Activated T-cell treated with anti-CD3 and anti-CD28 coated beads for 4 hours (primary cell): ENCODE measurements around the gene PITPNC1.

Source experiments
- DNase-seq: peaks from one replicate; pipeline ENCODE4 v3.0.0-alpha.2; 2020

Gene PITPNC1

DNA sequence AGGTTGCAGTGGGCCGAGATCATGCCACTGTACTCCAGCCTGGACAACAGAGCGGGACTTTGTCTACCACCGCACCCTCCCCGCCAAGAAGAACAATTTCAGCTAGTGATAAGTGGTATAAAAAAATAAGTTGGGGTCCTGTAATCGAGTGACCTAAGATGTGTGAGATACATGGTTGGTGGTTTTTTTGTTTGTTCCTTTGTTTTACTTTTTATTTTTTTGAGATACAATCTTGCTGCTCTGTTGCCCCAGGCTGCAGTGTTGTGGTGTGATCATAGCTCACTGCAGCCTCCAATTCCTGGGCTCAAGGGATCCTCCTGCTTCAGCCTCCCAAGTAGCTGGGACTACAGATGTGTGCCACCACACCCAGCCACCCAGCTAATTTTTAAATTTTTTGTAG lies 58.7 kb downstream of the PITPNC1 start:
- no peak for DNase-seq

DNA sequence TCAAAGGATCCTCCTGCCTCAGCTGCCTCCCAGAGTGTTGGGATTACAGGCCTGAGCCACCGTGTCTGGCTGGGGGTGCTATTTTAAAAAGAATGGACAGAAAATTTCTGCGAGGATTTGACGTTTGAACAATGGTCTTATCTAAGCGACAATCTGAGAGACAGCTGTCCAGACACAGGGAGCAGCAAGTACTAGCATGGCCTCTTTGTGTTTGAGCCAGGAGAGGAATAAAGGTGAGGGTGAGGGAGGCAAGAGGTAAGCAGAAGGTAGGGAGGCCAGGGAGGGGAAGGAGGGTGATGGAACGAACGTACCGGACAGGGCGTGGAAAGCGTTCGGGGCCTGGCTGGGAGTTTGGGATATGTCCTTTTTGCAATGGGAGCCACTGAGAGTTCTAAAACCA lies 59.2 kb downstream of the PITPNC1 start:
- no peak for DNase-seq

DNA sequence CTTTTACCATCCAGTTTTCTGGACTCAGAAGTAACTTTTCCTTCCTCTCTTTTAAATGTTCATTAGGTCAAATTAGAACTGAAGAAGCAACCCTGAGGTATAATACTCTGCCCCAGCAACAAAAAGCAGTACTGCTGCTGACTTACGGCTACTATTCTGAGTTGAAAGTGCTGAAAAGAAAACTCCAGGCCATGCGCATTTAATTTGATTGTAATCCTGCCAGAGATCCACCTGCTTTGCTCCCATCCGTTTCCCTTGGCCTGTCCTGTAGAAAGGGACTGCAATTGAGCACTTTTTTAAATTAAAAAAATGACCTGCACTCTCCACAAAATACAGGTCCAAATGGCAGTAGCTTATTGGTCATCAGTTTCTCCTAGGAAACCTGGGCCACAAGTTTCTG lies 61.6 kb downstream of the PITPNC1 start:
- no peak for DNase-seq

DNA sequence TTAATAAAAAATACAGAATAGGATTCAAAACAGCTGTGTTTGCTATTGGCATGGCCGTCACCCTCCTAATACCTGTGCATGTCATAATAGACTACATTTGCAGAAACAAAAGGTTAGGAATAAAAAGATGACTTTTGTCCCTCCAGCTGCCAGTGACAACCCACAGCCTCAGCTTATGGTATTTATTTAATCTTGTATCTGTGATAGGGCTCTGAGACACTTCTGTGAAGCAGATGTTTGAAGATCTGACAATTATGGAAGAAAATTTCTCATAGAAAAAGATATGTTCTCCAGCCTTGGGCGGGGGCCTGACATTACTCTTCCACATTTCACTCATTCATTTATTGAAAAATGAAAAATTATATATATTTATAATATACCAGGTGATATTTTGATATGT lies 62.2 kb downstream of the PITPNC1 start:
- no peak for DNase-seq

DNA sequence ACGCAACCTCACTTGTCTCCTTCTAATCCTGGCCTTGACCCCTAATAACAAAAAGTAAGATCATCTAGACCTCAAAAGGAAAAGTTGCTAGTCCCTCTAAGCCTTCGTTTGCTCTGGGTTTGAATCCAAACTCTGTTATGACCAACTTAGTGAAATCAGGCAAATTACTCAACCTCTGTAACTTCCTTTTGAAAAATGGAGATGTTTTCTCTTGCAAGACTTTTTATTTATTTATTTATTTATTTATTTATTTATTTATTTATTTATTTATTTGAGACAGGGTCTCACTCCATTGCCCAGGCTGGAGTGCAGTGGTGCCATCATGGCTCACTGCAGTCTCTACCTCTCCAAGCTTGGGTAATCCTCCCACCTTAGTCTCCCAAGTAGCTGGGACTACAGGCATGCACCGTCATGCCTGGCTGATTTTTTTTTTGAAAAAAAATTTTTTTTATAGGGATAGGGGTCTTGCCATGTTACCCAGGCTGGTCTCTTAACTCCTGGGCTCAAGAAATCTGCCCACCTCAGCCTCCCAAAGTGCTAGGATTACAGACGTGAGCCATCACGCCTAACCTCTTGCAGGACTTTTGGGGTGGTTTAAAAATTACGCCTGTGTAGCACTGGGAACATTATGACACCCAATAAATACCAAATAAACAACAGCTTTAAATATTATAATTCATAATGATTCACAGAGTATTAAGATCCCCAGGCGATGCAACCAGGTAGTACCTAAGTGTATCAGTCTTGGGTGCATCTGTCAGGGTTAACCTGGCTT lies 63.4 kb downstream of the PITPNC1 start:
- DNase-seq: no peak

DNA sequence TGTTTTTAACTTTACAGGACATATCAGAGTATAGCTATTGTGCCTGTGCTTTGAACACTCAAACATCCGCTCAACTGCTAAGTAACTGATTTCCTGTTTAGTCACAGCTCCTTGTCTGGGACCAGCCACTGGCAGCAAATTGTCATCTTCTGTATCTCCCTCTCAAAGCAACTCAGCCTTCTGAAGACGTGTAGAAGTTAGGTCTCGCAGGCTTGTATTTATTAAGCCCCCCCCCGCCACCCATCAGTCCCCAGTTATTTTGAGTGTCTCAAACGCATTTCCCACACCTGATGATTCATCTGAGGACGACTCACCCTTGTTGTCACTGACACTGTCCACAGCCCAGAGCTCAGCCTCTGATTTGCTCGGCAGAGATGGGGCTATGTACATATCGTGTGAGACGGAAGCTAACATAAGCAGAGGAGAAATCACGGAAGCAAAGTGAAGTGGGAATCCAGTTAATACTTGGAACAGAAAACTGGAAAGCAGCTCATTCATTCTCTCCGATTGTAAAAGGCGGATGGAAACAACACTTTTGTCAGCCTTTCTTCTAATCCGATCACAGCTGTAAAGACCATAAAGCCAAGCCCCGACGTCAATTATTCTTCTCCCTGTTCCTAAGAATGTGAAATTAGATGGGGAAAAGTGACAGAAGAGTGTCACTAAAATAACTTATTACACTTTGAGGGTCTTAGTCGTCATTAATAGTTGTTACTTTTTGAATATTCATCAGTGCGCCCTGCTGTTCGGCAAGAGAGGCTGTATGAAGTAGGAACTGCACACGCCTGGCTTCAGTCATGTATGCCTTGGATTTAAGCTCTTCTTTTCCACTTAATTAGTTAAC lies 64.2 kb downstream of the PITPNC1 start:
- peak; percentile 67 for DNase-seq

DNA sequence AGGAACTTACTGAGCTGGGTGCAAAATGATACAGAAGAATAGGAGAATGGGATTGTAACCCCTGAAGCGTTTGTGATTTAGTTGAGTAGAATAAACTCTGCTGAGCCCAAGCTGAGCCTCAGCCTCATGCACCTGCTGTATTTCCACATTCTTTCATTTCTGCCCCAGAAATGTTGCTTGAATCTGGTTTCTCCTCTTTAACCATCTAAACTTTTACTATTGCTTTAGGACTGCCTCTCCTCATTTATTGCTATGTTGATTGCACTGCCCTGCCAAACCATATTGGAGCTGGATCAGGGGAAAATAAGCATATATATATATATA lies 64.8 kb downstream of the PITPNC1 start:
- DNase-seq: no peak

DNA sequence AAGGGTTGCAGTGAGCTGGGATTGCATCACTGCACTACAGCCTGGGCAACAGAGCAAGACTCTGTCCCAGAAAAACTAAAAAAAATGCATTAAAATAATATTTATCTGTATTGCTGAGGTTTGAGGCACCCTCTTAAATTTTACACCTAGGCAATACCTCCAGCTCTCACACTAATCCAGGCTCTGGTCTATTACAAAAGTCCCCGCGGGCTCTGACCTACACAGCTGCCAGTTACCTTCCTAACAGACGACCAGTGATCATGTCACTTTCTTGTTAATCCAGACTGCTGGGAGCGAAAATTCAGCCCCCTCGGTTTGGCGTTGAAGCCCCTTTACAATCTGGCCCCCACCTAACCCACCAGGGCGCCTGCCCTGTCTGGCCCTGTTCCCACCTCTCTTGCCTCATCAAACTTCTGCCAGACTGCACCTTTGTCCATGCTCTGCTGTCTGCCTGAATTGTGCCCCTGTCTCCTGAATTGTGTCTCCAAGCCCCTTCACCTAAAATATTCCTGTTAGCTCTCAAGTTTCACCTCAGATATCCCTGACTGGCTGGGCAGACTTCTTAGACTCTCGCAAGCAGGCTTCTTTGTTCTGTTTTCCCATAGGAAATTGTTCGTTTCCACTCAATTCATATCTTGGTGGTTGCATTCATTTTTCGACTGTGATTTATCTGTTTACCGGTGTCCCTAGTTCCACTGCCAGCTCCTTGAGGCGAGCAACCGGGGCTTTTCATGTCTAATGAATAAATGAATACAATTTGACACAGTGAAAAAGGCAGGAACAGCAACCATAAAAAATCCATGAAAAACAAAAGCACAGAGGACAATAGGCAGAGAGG lies 65.9 kb downstream of the PITPNC1 start:
- DNase-seq: no peak

DNA sequence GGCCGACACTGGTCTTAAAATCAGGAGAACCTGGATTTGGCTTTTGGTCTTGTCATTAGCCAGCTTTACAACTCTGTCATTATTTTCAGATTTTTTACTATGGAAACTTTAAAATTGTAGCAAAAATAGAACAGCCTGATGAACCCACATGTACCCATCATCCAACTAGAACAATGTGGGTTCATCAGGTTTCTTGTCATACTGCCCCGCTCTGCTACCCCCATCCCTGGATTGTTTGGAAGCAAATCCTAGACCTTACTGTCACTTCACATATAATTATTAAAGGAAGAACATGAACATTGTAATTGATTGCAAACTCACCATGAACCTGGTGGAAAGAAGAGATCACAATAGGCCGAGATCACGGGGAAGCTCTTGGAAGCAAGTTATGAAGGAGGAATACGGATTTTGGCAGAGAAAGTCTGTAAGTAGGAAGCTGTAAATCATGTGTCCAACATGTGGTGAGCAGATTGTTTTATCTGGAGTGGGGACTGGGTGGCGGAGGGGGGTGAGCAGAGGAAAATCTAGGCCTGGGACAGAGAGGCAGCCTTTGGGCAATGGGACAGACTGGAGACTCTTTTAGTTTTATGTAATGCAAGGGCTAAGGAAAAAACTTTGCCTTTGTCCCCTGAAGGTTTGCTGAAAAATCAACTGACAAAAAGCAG lies 67.0 kb downstream of the PITPNC1 start:
- no peak for DNase-seq

DNA sequence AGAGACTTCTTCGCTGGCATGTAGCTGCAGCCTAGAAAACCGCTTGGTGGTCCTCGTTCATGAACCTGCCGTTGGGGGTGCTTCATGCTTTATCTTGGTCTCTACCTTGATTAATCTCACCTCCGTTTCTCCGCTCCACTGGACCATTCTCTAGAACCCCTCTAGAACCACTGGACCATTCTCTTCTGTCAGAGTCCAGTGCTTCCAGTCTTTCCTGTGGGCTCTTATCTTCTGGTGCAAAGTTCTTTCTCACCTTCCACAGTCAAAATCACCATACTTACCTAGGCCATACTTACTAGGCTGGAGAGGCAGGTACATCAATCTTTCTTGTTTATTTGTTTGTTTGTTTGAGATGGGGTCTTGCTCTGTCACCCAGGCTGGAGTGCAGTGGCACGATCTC lies 71.4 kb downstream of the PITPNC1 start:
- DNase-seq: no peak

DNA sequence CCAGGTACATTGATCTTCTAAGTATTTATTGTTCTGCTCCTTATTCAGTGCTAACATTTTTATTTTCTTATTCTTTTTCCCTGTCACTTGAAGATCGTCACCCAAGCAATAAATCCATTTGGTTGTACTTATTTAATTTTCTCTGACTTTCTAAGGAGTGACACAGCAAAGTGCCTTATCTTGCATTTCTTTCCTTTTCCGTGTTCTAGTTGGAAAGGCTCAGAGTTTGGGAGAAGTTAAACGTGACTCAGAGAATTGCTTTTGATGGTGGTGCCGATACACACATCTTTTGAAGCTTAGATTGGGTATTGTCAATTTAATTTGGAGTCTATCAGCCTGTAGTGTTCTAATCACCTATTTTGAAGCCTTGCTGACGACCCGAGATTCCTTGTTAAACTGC lies 72.0 kb downstream of the PITPNC1 start:
- DNase-seq: no peak

DNA sequence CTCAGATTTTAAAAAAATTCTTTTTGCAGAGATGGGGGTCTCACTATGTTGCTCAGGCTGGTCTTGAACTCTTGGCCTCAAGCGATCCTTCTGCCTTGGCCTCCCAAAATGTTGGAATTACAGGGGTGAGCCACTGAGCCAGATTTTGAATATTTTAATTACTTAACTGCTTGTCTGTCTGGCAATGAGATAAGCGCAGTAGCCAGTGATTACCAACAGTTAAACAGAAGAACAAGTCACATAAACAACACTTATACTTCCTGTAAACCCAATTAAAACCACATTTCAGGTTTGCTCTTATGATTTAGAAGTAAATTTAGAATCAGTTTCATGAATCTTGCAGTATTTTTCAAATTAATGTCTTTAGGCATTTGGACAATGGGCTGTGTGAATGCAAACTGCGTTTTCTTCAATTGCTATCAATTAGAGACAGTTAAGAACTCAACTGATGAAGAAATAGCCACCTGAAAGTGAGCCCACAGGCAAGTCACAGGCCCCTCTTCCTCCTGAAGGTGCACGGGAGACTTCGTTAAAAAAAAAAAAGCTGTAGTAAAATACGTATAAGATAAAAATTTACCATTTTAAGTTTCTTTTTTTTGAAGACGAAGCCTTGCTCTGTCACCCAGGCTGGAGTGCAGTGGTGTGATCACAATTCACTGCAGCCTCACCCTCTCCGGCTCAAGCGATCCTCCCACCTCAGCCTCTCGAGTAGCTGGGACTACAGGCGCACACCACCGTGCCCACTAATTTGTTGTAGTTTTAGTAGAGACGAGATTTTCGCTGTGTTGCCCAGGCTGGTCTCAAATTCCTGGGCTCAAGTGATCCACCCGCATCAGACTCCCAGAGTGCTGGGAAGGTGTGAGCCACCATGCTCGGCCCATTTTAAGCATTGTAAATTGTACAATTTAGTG lies 73.0 kb downstream of the PITPNC1 start:
- DNase-seq: no peak

DNA sequence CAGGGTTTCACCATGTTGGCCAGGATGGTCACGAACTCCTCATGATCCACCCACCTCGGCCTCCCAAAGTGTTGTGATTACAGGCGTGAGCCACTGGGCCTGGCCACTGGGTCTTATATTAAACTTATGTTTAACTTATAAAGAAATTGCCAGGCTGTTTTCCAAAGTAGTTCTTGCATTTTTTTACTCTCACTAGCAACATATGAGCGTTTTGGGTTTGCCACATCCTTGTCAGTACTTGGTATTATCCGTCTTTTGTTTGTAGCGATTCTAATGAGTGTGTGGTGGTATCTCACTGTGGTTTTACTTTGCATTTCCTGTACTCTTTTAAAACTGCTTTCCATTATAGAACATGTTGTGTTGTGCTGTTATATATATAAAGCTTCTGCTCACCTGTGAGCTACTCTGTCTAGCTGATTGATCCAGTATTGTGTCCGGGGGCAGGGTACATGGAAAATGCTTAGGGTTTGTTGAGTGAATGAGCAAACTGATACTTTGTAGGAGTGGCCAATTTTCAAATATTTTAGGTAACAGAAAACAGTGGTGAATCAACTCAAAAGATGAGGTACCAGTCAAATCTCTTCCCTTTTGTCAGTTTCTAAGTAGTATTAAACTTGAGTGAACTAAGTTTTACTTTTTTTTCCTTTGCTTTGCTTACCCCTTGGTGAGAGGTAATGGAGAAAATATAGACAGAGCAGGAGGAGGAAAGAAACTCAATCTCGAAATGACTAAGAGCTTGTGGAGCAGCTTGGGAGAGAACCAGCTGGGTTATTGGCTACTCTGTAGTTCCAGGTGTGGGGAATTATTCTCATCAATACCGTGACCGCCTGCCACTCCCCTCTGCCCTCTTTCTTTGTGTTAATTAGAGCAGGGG lies 75.8 kb downstream of the PITPNC1 start:
- no peak for DNase-seq

DNA sequence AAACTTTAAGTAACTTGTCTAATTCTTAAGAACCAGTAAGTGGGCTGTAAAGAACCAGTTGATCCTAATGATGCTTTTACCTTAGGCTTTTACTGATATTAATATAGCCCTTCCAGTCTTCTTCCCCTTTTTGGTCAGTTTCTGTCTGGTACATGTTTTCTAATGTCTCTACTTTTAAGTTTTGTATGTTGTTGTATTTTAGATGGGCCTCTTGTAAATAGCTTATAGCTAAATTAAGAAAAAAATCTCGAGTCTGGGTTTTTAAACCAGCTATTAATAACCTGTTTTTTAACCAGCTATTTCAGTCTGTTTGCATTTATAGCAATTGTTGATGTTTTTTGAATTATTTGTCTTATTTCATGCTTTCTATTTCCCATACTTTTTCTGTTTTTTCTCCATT lies 79.0 kb downstream of the PITPNC1 start:
- DNase-seq: no peak

DNA sequence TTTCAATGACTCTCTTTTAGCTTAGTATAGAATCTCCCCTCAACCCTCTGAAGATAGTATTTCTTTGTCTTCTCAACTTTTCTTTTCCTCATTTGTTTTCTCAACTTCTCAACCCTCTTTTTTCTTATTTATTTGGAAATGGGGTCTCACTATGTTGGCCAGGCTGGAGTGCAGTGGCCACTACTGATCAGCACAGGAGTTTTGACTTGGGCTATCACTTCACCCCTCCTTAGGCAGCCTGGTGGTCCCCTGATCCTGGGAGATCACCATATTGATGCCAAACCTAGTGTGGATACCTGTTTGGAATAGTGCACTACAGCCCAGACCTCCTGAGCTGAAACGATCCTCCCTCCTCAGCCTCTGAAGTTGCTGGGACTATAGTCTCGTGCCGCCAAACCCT lies 79.8 kb downstream of the PITPNC1 start:
- DNase-seq: no peak

DNA sequence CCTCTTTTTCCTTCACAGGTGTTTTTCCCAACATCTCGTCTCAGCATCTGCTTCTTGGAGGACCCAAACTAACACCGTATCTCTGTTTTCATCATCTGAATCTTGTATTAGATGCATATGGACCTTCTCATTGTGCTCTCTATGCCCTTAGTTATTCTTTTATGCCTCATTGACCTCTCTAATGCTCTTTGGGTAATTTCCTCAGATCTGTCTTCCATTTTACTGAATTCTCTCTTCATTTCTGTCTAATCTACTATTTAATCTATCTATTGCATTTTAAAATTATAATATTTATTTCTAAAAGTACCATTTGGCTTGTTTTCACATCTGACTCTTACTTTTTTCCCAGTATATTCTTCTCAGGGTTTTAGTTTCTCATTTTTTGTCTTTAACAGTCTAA lies 81.1 kb downstream of the PITPNC1 start:
- no peak for DNase-seq

DNA sequence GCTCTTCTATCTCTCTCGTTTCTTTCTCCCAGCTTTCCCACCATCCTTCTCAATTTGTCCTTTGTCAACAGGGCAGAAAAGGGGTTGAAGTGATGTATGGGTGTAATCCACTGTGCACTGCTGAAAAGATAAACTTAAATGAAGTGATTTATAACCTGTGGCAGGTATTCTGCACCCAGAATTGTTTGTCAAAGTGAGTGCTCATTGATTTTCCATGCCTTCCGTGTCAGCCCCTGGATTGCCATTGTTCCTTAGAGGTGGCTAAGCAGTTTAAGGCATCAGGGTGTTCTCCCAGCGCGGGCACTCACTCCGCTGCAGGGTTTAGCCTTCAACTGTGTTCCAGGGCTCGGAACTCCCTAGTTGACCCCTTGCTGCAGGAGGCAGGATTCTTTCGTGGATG lies 82.9 kb downstream of the PITPNC1 start:
- no peak for DNase-seq

DNA sequence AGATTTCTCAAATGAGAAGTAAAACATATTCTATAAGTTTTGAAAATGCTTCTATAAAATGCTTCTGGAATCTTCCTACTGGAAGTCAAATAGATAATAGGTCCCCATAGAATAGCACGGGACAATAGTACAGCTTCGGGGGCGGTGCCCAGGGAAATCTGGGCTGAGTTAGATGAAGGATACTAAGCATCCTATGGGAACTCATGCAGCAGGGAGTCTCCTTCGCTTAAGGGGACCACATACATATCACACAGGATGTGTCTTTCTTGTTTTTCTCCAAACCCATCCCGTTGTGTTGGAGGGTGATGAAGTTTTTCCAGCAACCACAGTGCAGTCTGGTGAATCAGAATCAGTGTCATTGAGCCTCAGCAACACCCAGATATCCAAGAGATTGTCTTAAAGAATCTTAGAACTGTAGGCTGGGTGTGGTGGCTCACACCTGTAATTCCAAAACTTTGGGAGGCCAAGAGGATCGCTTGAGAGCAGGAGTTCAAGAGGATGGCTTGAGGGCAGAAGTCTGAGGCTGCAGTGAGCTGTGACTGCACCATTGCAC lies 84.2 kb downstream of the PITPNC1 start:
- peak; percentile 28 for DNase-seq

DNA sequence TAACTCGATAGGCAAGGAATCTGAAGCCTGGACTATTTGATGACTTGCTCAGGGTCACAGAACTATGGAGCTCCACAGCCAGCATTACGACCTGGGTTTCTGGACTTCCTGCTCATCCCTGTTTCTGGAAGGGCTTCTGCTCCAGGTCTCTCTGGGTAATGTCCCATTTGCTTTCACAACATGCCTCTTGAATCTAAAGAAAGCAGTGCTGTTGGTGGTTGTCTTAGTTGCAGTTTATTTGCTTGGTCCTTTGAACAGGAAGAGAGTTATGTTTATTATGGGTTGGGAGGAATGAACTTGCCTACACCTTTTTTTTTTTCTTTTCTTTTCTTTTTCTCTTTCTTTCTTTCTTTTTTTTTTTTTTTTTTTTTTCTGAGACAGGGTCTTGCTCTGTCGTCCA lies 84.8 kb downstream of the PITPNC1 start:
- no peak for DNase-seq

DNA sequence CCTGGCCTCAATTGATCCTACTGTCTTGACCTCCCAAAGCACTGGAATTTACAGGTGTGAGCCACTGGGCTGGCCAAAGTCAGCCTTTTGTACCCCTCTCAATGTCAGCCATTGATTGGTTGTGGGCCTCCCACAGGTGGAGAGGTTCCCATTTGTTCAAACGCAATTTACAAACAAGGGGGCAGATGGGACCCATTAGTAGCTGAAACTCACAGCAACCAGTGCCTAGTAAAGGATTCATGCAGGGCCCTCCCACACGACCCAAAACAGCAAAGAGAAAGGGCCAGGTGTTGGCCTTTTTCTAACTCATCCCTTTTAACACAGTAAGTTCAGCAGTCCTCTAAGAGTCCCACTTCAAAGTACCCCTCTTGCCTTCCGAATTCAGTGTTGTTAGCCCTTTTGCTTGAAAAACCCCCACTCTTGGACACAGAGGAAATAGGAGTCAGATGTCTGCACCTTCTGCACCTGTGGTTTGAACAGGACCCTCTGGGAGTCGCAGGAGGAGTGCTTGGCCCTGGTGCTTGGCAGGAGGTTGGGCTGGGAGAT lies 89.2 kb downstream of the PITPNC1 start:
- DNase-seq: no peak
